Stomach (tissue), 9 donors: ENCODE measurements around the gene TFCP2L1. TPM values are rescaled to one million over a fixed set of nuclear protein-coding genes. Genes with fewer than 3 reads are reported as not detected.

ENCODE experiments used
- DNase-seq, 2 donors: peaks; one replicate each; pipeline versions ENCODE4 v3.0.0 to v3.0.0-alpha.2; 2013 to 2019
- H3K27ac ChIP-seq, 5 donors: fragments of 200-600 bp in 4 of 5; sonication (generic) in 4 of 5; one replicate each; pipeline ENCODE4 v1.5.1; 2013 to 2019; ENCODE audit warnings: mild to moderate bottlenecking in 1 of 5, moderate library complexity in 1 of 5
- H3K27me3 ChIP-seq, 3 donors: fragments of 200-600 bp; sonication (generic); one replicate each; pipeline ENCODE4 v1.5.1; 2017 to 2019; ENCODE audit warnings: mixed run types in 1 of 3
- H3K36me3 ChIP-seq, 4 donors: fragments of 200-600 bp; sonication (generic); 1 replicate in 3 of 4; 2 replicates in 1 of 4; pipeline ENCODE4 v1.5.1; 2016 to 2019
- H3K4me1 ChIP-seq, 4 donors: fragments of 200-600 bp; sonication (generic); one replicate each; pipeline ENCODE4 v1.5.1; 2016 to 2019
- H3K4me3 ChIP-seq, 4 donors: fragments of 200-600 bp; sonication (generic) in 3 of 4; one replicate each; pipeline ENCODE4 v1.5.1; 2016 to 2019; ENCODE audit warnings: mild to moderate bottlenecking in 1 of 4
- H3K9me3 ChIP-seq, 4 donors: fragments of 200-600 bp; sonication (generic); one replicate each; pipeline ENCODE4 v1.5.1; 2016 to 2019
- CTCF ChIP-seq, 7 experiments: fragments of 450-650 bp in 4 of 7; fragments of 200-600 bp in 3 of 7; sonication (generic) in 3 of 7; IDR thresholded peaks; one replicate each; pipeline ENCODE4 v1.5.1; 2016 to 2019; ENCODE audit warnings: antibody characterized with exemption in 7 of 7, control low read depth in 2 of 7, mild to moderate bottlenecking in 1 of 7
- EP300 ChIP-seq: sonication (generic); formaldehyde crosslinking; IDR thresholded peaks from one replicate; pipeline ENCODE4 v1.6.1; 2017; ENCODE audit warnings: antibody characterized with exemption
- POLR2A ChIP-seq, 4 donors: fragments of 450-650 bp; IDR thresholded peaks; one replicate each; pipeline ENCODE4 v1.6.1; 2016; ENCODE audit warnings: antibody characterized with exemption in 4 of 4, control low read depth in 2 of 4, mild to moderate bottlenecking in 1 of 4, moderate library complexity in 1 of 4
- POLR2AphosphoS5 ChIP-seq, 3 donors: sonication (generic); formaldehyde crosslinking; IDR thresholded peaks; one replicate each; pipeline ENCODE4 v1.6.1; 2016; ENCODE audit warnings: antibody characterized with exemption in 3 of 3
- WGBS, 5 donors: extraction: QIAGEN DNeasy Blood & Tissue Kit in 3 of 5; methylation state at CpG; one replicate each; pipeline versions ENCODE4 v1.1.5 to v1.1.7; 2013 to 2018; 5-methylcytosine and 5-hydroxymethylcytosine counted together
- intact Hi-C: fragments of 100-400 bp; cut with DNase I; formaldehyde crosslinking; loops from one replicate; pipeline ENCODE4 v1.15.1; 2023; ENCODE audit warnings: low total_unique reads
- polyA plus RNA-seq, 3 donors: library from polyadenylated mRNA; stranded (reverse); fragments of 200-250 nt; gene quantifications; one replicate each; pipeline ENCODE4 v1.2.3, GENCODE V29; 2013
- total RNA-seq, 5 donors: library from RNA; depleted of rRNA; stranded (reverse); fragments of >200 nt; gene quantifications; one replicate each; pipeline versions ENCODE4 v1.1.0 to v1.2.3, GENCODE V29; 2014 to 2016
- donor health status: healthy with polysubstance abuse.
- donor health status: Bipolar disorder and iron deficiency.
- donor health status: healthy.

The TFCP2L1 gene
- total and polyA plus RNA-seq, 8 donors = 6.8 to 154 (median 36.9) TPM

DNA sequence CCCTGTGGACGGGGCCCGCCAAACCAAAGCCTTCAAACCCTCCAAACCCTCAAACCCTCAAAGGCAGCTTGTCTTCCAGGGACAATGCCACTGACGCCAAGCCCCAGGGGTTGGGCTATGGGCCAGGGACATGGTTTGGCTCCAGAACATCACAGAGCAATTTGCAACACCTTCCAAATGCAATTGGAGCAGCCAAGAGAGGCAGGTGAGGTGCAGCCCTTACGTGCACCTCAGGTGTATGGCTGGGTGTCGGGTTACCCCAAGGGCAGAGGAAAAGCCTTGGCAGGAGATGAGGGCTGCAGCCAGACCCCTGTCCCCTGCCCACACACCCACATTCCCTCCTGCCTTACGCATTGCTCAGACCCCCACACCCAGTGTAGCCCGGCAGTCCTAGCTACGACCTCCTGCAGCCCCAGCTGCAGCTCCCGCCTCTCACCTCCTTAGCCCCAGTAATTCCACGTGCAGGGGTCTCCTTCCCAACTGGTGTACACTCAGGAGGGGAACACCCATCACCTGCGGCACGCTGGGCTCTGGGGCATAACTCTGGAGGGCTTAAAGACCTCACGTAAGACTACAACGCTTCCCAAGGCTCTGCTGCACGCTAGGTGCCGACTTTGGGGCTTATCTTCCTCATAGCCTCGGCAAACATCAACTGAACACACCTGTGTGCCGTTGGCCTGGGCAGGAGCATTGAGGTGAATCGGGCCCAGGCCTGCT, 88.7 kb downstream of the TFCP2L1 start:
- no peaks in the 10 kb centered on the region for H3K9me3 ChIP-seq
- TF ChIP-seq EP300 (no peak), POLR2AphosphoS5 (IDR thresholded peaks at IDR 0.05) (peak in 2 of 3 donors; percentile 41 to 82), CTCF (IDR thresholded peaks at IDR 0.05) (no peak)
- WGBS, 5 donors = 50 to 75% (median 58%) methylated on average over 14 to 19 of the region's 19 CpGs
- peaks cover 13 to 36% (median 33%) of the 10 kb centered on the region in 4 donors for H3K4me1 ChIP-seq
- H3K36me3 ChIP-seq = no peaks in the 10 kb centered on the region
- H3K4me3 ChIP-seq = no peak overlapping the region
- H3K27ac ChIP-seq = peak overlapping the region; percentile 83 to 94 (median 90)
- H3K27me3 ChIP-seq = no peaks in the 10 kb centered on the region
- peak; percentile 58 to 82 for DNase-seq
- intact Hi-C loops = no loop called here

DNA sequence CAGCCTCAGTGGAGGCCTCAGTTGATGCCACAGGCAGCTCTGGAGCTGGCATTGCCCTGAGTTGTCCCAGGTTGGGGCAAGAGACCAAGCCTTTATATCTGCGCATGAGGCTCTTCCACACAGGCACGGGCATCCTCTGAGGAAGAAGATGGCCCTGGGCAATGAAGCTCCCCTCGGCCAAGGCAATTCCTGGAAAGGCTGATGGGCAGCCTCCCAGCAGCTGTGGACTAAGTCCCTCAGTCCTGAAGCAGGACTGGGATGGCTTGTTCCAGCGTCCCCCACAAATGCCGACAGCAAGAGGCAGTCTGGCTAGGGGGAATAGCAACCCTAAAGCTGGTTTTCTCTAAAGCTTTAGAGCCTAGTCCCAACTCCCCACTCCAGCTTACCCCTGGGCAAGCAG, 90.0 kb downstream of the TFCP2L1 start:
- H3K27ac ChIP-seq = peak overlapping the region in 1 of 5 donors; percentile 86
- intact Hi-C loops = no loop called here
- no peak for TF ChIP-seq POLR2AphosphoS5 (IDR thresholded peaks at IDR 0.05)
- no peak for TF ChIP-seq POLR2A (IDR thresholded peaks at IDR 0.05)
- TF ChIP-seq EP300 = no peak
- TF ChIP-seq CTCF (IDR thresholded peaks at IDR 0.05) = no peak
- no peak overlapping the region for H3K4me3 ChIP-seq
- H3K27me3 ChIP-seq = no peaks in the 10 kb centered on the region
- H3K9me3 ChIP-seq = no peaks in the 10 kb centered on the region
- H3K36me3 ChIP-seq = no peaks in the 10 kb centered on the region
- no peak for DNase-seq
- H3K4me1 ChIP-seq = peaks cover 13 to 36% (median 33%) of the 10 kb centered on the region in 4 donors
- 73 to 87% (median 84%) methylated on average over 5 of the region's 5 CpGs for WGBS, 5 donors

DNA sequence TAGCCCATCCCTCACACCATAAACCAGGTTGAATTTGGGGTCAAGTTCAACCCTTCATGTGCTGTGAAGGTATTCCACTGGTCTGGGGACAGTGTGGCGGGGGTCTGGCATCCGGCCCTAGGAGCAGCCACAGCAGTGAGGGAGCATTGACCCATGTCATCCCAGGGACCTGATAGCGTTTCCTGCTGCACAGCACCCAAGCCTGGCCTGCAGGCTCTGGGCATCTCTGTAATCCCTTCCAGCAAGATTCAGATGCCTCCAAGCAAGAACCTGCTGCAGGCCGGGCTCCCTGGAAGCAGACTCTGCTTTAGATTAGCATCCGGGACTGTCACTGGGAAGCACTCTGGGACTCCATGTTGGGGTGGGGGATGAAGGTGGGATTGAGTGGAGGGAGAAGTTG, 90.4 kb downstream of the TFCP2L1 start:
- H3K4me1 ChIP-seq = peaks cover 13 to 36% (median 35%) of the 10 kb centered on the region in 4 donors
- no peaks in the 10 kb centered on the region for H3K9me3 ChIP-seq
- no peak overlapping the region for H3K4me3 ChIP-seq
- WGBS, 5 donors = 76 to 97% (median 88%) methylated on average over 5 of the region's 5 CpGs
- no peak for DNase-seq
- no peaks in the 10 kb centered on the region for H3K36me3 ChIP-seq
- H3K27ac ChIP-seq = no peak overlapping the region
- H3K27me3 ChIP-seq = no peaks in the 10 kb centered on the region
- no peak for TF ChIP-seq CTCF (IDR thresholded peaks at IDR 0.05)
- TF ChIP-seq POLR2AphosphoS5 (IDR thresholded peaks at IDR 0.05) = no peak
- TF ChIP-seq POLR2A (IDR thresholded peaks at IDR 0.05) = no peak
- intact Hi-C loops = no loop called here

DNA sequence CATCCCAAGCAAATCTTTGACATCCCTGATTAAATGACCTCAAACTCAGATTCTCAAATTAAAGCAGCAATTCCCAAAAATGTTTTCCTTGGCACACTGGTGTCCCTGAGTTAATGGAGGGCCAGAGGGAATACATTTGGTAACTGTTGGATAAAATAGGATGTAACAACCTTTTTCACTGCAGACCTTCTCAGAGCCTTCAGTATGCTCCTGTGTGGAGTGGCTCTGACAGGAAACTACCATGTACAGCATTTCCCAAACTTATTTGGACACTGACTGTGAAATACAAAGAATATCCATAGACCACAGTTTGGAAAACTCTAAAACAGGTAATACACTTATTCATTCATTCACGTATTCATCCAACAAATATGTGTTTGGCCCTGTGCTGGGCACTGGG, 91.8 kb downstream of the TFCP2L1 start:
- Histone ChIP-seq H3K27ac (no peak overlapping the region), H3K9me3 (no peaks in the 10 kb centered on the region), H3K36me3 (no peaks in the 10 kb centered on the region), H3K4me3 (no peak overlapping the region), H3K27me3 (no peaks in the 10 kb centered on the region), H3K4me1 (peaks cover 13 to 33% (median 27%) of the 10 kb centered on the region in 4 donors)
- TF ChIP-seq POLR2AphosphoS5 (IDR thresholded peaks at IDR 0.05) = no peak
- no peak for TF ChIP-seq EP300
- TF ChIP-seq CTCF (IDR thresholded peaks at IDR 0.05) = no peak
- TF ChIP-seq POLR2A (IDR thresholded peaks at IDR 0.05) = no peak
- no peak for DNase-seq
- 81 to 100% (median 96%) methylated on average over 1 of the region's 1 CpG for WGBS, 5 donors
- intact Hi-C loops = no loop called here
